ENCODE data around the gene ANKRD33B.

The ANKRD33B gene

DNA sequence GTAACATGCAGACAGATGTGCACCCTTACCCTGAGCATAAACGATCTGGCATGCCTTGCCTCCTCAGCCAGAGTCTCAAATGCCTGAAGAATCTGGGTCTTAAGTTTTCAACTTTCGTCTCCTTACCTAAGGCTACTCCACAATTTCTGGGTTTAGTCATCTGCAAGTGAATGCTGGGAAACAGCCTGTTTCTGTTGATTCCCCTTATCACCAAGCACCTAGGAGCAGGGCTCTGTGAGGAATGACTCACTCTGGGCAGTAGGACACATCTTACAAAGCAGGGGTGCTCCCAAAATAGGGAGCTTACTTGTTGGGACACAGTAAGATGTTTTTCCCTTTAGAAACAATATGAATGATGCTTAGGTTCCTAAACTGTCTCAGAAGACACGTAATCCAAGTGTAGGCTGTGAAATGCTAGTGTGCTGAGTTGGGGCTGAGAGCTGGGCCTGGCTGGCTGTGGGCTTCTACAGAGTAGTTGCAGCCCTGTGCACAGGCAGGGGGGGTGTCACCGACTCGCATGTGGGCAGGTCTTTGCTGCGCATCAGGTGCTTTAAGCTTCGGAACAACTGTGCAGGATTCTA lies 139.1 kb downstream of the ANKRD33B start:
- DNase-seq, result no peak

DNA sequence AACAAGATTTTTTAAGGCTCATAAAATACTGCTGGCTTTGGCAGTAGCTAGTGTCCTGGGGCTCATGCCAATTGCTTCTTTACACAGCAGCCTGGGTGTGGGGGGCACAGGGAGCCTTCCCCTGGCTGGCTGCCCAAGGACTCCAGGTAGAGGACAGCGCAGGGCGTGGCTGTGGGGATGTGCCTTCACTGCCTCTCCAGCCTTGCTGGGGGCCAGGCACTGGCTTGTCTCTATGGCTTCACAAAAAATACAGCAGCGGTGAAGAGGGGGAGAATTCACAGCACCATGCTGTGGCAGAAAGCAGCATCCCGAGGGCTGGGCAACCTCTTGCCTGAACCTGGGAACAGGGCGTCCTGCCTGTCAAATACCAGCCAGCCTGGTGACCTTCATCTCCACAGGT lies 139.8 kb downstream of the ANKRD33B start:
- no peak for DNase-seq

DNA sequence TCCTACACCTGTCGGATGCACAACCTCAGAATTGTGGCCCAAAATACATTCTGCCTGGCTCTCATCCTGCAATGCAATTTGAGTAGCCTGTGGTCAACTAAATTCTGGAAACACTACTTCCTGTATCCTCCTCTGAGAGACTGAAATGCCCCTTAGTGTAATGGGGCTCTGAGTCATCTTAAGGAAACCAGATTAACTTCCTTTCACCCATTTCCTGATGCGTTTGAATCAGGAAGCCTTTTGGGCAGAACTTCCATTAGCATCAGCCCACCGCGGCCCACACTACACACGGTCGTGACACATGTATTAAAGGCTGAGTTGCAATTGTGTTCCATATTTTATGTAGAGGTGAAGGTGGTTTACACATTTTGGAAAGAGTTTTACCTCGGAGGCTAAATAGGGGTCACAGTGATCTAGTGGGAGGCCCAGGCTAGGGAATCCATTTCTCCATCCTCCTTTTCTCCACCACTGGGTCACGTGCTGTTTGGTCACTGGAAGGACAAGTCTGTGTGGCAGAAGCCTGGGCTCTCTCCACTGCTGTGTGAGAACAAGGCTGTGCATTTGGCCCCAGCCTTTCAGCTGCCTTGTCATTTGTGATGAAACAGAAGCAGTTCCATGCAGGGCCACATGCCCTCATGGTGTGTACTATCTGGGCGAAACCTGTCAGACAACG lies 141.2 kb downstream of the ANKRD33B start:
- DNase-seq, result no peak

DNA sequence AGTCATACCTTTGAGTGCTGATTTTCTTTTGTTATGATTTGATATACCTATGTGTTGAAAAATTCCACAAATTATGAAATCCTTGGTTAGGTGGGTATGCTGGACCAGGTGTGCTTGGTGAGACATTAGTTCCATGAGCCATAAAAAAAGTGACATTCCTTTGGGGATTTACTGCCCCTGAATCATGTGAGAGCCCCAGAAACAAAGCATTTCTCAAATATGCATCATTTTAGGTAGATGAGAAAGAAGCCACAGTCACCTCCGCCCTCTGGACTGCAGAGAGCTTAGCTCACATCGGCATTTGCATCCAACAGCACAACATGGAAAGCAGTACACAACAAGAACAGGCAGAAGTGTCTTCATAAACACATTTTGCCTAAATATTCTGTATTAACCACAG lies 141.9 kb downstream of the ANKRD33B start:
- DNase-seq, result no peak

- DNase-seq, result no peak
Observed at GRCh38 chr5:10706326-10706725, 142.5 kb downstream of the ANKRD33B start.

All from midbrain (tissue), 1 donor.